GM21528 (cell line): ENCODE results near the gene FMO2.

Source experiments
- ATAC-seq: cut with Tn5 transposase; IDR thresholded peaks from one replicate; pipeline ENCODE4 v1.9.1; 2021; ENCODE audit warnings: mild to moderate bottlenecking, moderate library complexity; ENCODE audit not compliant: unreplicated experiment, low FRiP score

FMO2 gene

GRCh38 chr1:171254859-171255258, 69.8 kb downstream of the FMO2 start:
- ATAC-seq: no peak

GRCh38 chr1:171256940-171257606, 72.0 kb downstream of the FMO2 start:
- ATAC-seq: no peak

- ATAC-seq: no peak
These were observed 72.5 kb downstream of the FMO2 start for GRCh38 chr1:171257607-171258076.

- no peak for ATAC-seq
These were observed 73.3 kb downstream of the FMO2 start for GRCh38 chr1:171258429-171258828.

- no peak for ATAC-seq
These were observed 73.8 kb downstream of the FMO2 start for GRCh38 chr1:171258943-171259342.
